GM21528 (cell line): ENCODE data around the gene FOXK2.
A peak's percentile ranks its signal among the peaks of the same experiment; 100 is the strongest.

ENCODE experiments used
- ATAC-seq: cut with Tn5 transposase; IDR thresholded peaks from one replicate; pipeline ENCODE4 v1.9.1; 2021; ENCODE audit warnings: mild to moderate bottlenecking, moderate library complexity; ENCODE audit not compliant: unreplicated experiment, low FRiP score

Gene FOXK2

DNA sequence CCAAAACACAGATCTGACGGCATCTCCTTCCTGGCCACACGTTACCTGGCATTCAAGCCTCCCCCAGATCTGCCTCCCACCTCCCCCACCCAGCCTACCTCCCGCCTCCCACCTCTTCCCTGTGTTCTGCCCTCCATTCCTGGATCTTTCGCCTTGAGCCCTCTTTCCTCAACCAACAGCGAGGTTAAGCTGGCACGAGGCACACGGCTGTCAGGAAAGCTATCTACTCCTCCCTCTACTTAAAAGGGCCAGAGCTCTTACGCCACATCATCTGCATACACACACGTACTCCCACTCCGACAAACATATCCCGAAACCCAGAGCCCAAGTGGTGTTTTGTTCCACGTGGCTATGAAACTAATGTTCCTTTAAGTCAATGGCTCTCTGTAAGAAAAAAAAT is 110.7 kb downstream of the FOXK2 start:
- no peak for ATAC-seq

DNA sequence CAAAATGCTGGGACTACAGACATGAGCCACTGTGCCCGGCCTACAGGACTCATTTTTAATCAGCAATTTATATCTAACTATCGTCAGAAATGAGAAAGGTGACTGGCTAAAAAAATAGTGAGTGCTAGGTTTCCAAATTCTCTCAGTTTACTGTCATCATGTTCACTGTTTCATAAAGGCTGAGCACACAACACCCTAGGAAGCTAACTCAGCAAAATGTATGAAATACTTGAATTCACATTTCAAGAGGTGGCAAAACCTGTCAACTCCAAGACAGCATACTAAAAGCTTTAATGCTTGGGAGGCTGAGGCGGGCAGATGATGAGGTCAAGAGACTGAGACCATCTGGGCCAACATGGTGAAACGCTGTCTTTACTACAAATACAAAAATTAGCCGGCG is 112.0 kb downstream of the FOXK2 start:
- ATAC-seq: no peak

DNA sequence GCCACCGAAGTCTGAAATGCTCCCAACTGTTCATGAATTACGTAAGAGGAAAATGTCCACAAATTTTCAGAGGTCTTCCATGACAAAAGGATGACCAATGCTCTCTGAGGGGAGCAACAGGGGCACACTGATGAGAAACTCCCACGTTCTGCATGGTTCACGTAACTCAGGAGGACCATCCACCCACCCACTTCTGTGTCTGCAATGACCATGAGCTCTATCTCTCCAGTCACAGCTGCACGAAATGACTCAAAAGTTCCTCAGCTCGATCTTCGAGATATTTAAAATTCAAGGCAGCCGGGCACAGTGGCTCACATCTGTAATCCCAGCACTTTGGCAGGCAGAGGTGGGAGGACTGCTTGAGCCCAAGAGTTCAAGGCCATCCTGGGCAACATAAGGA is 112.9 kb downstream of the FOXK2 start:
- ATAC-seq: no peak

DNA sequence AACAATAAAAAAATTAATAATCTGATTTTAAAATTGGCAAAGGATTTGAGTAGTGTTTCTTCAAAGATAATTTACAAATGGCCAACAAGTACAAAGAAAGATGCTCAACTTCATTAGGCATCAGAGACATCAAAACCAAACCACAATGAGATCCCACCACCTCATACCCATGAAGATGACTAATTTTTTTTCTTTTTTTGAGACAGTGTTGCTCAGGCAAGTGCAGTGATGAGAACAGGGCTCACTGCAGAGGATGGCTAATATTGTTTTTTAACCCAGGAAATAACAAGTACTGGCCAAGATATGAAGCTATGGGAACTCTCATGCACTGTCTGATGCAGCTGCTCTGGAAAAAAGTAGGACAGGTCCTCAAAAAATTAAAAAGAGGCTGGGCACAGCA is 113.8 kb downstream of the FOXK2 start:
- ATAC-seq: no peak

DNA sequence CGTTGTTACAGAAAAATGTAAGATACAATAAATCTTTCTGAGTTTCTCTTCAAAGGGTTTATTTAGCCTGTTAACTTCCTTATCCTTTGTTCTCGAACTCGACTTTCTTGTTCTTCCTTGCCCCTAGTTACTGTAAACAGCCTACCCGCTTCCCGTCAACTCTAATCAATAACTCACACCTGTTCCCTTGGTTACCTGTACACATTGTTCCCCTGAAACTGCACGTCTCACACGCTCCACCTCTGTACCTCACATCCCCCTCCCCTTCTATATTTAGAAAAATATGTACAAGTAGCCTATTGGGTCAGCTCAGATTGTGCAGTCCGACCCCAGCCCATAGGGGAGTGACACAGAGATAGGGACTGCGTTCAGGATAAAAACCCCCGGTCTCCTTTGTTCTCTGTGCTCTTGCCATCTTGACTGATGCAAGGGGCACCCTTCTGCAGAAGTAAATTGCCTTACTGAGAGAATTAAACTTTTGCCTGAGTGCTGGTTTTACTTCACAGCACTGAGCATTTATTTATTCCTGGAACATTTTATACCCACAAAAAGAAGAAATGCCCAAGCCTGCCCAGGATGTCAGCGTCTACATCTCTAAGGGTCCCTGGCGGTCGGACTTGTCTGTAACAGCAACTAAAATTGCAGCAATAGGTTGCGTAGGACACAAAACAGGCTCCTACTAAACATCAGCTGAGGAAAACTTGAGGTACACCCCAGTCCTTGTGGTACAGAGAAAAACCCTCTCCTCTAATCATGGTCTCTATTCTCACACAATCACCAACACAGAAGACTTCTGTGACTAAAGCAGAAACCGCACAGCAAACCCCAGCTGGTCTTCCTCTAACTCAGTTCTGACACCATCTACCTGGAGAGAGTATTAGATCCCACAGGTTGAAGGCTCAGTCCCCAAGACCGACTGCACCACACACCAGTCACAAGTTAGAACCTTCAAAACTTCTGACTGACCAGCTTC is 117.4 kb downstream of the FOXK2 start:
- no peak for ATAC-seq

DNA sequence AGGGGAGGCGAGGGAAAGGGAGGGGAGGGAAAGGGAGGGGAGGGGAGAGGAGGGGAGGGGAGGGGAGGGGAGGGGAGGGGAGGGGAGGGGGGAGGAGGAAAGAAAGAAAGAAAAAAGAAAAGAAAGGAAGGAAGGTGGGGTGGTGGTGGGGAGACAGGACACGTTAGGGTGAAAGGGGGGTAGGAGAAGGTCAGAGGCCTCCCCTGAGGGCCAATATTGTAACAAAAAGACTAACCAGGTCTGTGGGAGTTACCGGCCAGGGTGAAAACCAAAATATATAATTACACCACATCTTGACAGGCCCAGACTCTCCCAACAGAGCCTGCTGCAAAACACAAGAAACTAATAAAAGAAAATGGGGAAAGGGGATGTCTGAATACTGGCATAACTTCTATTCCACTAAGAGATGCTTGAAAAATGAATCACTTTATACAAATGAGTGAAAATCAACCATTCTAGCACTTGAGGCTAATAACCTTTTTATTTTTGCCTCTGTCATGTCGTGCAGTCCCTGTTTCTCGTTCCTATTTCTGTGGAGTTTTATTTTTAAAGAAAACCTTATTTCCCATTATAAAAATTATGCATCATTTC is 118.7 kb downstream of the FOXK2 start:
- no peak for ATAC-seq

DNA sequence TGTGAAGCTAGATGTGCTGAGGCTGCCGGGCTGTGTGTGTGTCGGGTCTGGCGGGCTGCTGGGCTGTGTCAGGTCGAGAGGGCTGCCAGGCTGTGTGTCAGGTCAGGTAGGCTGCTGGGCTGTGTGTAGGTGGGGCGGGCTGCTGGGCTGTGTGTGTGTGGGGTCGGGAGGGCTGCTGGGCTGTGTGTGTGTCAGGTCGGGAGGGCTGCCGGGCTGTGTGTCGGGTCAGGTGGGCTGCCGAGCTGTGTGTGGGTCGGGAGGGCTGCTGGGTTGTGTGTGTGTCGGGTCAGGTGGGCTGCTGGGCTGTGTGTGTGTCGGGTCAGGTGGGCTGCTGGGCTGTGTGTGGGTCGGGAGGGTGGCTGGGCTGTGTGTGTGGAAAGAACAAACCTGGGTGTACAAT is 120.1 kb downstream of the FOXK2 start:
- ATAC-seq: no peak

DNA sequence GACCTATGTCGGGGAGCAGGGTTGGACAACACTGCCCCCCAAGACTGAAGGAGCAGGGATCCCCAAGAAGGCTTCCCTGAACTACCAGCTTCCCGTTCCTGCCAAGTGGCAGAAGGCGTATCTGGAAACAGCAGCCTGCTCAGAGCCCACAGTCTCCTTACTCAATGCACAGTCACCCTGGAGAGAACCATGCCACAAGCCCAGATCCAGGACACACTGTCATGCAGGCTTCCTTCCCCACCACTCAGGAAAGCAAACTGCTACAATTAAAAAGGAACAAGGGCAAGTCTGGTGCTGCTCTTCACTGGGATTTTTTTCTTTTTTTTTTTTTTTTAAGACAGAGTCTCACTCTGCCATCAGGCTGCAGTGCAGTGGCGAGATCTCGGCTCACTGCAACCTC is 120.5 kb downstream of the FOXK2 start:
- ATAC-seq: no peak

DNA sequence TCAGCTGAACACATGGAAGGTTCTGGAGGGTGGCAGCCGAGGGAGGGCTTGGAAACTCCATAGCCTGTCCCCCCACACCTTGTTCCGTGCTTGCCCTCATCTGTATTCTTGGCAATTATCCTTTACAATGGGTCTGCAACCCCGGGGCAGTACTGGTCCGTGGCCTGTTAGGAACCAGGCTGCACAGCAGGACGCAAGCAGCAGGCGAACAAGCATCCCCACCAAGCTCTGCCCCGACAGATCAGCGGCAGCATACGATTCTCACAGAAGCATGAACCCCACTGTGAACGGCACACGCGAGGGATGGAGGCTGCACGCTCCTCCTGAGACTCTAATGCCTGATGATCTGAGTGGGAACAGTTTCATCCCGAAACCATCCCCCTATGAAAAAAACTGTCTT is 122.5 kb downstream of the FOXK2 start:
- ATAC-seq: no peak

DNA sequence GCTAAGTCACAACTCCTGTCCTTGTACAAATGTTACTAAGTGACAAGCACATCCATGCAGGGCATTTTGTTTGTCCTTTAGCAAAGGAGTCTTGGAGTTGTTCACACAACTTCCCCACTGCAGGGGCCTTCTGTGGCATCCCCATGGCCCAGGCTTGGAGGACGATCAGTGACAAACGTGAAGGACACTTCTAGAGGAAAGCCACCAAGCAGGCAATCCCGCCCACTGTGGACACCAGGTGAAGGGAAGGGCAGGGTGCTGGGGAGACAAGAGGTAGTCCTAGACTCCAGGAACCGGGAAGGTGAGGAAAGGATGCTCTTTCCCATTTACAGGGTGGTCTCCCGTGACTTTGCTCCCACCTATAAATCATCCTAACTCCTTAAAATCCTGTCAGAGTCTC is 124.6 kb downstream of the FOXK2 start:
- ATAC-seq: no peak

DNA sequence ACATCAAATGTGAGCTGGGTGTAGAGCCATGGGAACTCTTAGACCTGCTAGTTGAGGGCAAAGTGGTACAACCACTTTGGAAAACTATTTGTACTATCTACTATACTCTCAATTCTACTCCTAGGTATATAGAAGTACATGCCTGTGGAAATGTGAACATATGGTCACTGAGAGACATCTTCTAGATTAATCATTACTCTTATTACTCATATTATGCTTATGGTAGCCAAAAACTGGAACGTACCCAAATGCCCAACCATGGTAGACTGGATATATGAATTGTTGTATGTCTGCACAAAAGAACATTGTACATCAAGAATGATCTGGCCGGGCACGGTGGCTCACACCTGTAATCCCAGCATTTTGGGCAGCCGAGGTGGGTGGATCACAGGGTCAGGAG is 126.0 kb downstream of the FOXK2 start:
- no peak for ATAC-seq

DNA sequence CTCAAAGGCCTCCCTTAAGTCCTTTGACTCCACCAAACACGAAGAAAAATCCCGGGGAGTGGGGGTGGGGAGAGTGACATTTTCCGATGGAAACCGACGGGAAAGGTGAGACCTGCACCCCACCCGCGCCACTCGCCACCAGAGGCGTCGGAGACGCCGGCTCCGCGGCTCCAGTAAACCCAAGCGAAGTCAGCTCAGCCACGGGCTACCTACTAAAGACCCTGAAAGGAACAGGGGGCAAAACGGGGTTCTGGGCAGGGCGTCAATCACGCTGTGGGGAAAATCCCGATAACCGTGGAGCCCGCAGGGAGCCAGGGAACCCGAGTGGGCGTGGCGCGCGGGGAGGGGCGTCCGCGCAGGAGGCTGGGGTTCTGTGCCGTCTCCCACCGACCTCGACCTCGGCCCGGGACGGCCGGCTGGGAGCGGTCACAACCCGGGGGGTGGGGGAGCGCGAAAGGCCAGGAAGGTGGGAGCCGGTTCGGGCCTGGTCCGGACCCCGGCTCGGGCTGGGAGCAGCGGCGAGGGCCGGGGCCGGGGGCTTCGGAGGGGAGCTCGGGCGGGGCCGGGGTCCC is 128.1 kb downstream of the FOXK2 start:
- peak; percentile 36 for ATAC-seq

DNA sequence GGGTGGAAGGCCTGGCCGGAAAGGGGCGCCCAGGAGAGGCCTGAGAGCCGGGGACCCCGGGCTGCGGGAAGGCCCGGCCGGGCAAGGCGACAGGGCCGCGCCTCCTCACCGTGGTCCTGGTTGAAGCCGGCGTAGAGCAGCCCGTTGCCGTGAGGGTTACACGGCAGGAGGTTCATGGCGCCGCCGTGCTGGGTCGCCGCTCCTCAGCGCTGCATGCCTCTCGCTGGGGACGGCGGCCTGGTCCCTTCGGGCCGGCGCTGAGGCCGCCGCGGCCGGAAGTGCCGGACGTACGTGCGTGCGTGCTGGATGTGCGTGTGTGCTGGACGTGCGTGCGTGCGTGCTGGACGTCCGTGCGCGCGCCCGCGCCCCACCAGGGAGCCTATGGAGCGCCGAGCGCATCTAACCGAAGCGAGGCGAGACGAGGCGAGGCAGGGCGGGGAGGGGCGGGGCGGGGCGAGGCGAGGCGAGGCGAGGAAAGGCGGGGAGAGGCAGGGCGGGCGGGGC is 128.7 kb downstream of the FOXK2 start, which contains the start of gene WDR45B:
WDR45B (minus strand) TSS at position 280 of the 504 bp plus-strand sequence; CDS start at position 176, 104 bp downstream.
- peak; percentile 84 for ATAC-seq

DNA sequence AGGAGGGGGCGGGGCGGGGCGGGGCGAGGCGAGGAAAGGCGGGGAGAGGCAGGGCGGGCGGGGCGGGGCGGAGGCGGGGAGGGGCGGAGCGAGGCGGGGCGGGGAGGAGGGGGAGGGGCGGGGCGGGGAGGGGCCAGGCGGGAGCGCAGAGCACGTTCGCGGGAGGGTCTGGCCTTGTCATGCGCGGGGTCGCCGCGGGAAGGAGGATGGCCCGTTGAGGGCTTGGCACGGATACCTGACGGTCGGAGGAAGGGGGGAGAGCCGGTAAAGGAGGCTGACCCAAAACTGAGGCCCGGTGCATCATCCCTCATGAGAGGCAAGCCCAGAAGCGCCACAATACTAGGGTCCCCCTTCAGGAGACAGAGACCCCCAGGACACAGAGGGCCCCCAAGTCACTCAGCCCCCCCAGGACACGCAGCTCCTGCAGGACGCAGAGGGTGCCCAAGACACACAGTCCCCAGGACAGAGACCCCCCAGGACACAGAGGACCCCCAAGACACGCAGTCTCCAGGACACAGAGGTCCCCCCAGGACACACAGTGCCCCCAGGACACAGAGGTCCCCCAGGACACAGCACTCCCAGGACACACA is 129.3 kb downstream of the FOXK2 start:
- ATAC-seq: no peak

DNA sequence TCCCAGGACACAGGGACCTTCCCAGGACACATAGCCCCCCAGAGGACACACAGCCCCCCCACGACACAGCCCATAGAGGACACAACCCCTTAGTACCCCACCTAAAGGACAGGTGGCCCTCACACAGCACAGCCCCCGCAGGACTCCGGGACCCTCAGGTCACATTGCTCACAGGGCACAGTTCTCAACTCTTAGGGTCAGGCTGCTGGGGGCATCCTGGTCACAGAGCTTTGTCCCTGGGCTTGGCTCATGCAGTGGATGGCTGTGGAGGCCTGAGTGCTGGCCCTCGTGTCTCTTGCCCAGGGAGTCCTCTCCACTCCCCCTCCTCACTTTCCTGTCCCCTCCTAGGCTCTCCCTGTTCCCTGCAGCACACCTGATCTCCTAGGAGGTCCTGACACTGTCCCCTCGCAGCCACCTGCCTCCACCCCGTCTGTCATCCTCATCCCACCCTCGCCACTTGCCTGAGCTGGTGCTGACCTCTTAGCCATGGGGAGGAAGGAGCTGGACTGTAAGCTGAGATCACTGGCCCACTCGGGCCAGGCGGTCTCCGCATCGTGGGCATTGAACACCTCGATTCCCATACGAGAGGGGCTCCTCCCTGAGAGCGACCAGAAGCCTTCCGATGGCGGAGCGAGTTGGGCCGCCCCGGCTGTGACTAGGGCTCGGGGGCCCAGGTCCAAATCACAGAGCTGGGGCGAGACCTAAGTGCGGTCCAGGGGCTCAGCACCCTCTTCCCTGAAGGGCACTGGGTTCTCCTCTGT is 130.1 kb downstream of the FOXK2 start:
- ATAC-seq: no peak

DNA sequence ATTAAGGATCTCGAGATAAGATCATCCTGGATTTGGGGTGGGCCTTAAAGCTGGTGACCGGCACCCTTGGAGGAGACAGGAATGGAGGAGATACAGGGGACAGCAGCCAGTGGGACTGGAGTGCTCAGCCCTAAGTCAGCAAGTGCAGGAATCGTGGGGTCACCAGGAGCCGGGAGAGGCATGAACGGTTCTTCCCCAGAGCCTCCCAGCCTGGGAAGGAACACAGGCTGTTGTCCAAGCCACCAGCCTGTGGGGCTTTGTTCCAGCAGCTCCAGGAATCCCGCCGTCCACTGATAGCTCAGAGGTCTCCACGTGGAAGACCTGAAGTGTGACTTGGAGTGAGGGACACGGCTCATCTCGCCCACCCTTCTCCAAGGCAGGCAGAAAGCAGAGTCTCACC is 131.2 kb downstream of the FOXK2 start:
- no peak for ATAC-seq

DNA sequence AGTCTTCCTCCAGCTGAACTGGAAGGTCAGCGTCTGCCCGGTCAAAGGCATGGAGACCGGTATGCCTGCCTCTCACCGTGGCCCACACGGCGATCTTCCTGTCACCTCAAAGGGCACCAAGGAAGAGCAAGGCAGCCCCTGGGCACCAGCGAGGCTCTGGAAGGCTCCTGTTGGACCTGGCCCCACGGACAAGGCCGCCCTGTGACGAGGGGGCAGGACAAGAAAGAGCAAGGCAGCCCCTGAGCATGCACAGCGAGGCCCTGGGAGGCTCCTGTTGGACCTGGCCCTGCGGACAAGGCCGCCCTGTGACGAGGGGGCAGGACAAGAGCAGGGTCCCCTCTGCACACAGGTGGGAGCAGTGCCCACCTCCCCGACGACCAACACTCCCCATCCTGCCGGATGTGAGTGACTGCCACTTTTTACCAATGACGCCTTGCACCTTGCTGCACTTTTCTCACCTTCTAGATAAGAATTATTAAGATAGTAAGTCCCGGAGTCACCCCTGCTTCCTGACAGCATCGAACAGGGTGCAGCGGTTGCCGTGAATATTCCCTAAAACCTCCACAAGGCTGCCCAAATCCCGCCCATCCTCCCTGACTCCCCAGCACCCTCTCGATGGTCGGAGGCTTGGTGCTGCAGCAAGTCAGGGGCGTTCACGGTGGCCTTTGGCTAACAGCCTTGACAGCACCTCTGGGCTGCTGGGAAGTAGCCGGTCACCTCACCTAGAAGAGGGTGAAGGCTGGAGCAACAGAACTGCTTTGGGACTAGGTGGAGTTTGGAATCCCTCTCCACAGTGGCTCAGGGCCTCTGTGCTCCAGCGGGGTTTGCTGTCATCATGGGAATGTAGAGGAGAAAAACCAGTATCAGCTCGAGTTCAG is 134.4 kb downstream of the FOXK2 start:
- ATAC-seq: no peak
